Tibial artery (tissue), 4 donors: ENCODE results near the gene ABHD12.

Experiments used
- DNase-seq, 2 donors: peaks; one replicate each; pipeline ENCODE4 v3.0.0-alpha.2; 2019
- H3K27ac ChIP-seq, 2 donors: fragments of 200-600 bp; sonication (generic) in 1 of 2; 1 replicate in 1 of 2; 2 replicates in 1 of 2; pipeline ENCODE4 v1.5.1; 2018 to 2019; ENCODE audit warnings: mild to moderate bottlenecking in 1 of 2
- H3K27me3 ChIP-seq, 2 donors: fragments of 200-600 bp; sonication (generic) in 1 of 2; one replicate each; pipeline versions ENCODE4 v1.5.1 to v1.6.0; 2016 to 2019
- H3K36me3 ChIP-seq, 3 donors: fragments of 200-600 bp; sonication (generic) in 2 of 3; one replicate each; pipeline ENCODE4 v1.5.1; 2016 to 2019; ENCODE audit warnings: mild to moderate bottlenecking in 2 of 3
- H3K4me1 ChIP-seq, 4 donors: fragments of 200-600 bp; sonication (generic) in 2 of 4; 1 replicate in 3 of 4; 2 replicates in 1 of 4; pipeline ENCODE4 v1.5.1; 2016 to 2019
- H3K4me3 ChIP-seq, 2 donors: fragments of 200-600 bp; sonication (generic) in 1 of 2; 1 replicate in 1 of 2; 2 replicates in 1 of 2; pipeline ENCODE4 v1.5.1; 2018 to 2019; ENCODE audit warnings: mild to moderate bottlenecking in 2 of 2
- H3K9me3 ChIP-seq, 3 donors: fragments of 200-600 bp; sonication (generic) in 1 of 3; one replicate each; pipeline ENCODE4 v1.5.1; 2016 to 2019
- CTCF ChIP-seq, 2 experiments: fragments of 200-600 bp in 1 of 2; fragments of 450-650 bp in 1 of 2; IDR thresholded peaks; one replicate each; pipeline ENCODE4 v1.5.1; 2017 to 2019; ENCODE audit warnings: antibody characterized with exemption in 2 of 2, mild to moderate bottlenecking in 1 of 2, moderate library complexity in 1 of 2
- intact Hi-C: fragments of 100-400 bp; cut with DNase I; formaldehyde crosslinking; loops from one replicate; pipeline ENCODE4 v1.15.0; 2023; ENCODE audit warnings: low total_unique reads

The ABHD12 gene

GRCh38 chr20:25374842-25375241 is 15.8 kb downstream of the ABHD12 start:
- Histone ChIP-seq H3K27me3 (no peaks in the 10 kb centered on the region), H3K9me3 (no peaks in the 10 kb centered on the region), H3K4me1 (peaks cover 0 to 5% (median 0%) of the 10 kb centered on the region in 4 donors), H3K27ac (no peak overlapping the region), H3K4me3 (no peak overlapping the region), H3K36me3 (no peaks in the 10 kb centered on the region)
- DNase-seq = no peak
- no peak for TF ChIP-seq CTCF (IDR thresholded peaks at IDR 0.05)
- intact Hi-C loops = no loop called here

DNA sequence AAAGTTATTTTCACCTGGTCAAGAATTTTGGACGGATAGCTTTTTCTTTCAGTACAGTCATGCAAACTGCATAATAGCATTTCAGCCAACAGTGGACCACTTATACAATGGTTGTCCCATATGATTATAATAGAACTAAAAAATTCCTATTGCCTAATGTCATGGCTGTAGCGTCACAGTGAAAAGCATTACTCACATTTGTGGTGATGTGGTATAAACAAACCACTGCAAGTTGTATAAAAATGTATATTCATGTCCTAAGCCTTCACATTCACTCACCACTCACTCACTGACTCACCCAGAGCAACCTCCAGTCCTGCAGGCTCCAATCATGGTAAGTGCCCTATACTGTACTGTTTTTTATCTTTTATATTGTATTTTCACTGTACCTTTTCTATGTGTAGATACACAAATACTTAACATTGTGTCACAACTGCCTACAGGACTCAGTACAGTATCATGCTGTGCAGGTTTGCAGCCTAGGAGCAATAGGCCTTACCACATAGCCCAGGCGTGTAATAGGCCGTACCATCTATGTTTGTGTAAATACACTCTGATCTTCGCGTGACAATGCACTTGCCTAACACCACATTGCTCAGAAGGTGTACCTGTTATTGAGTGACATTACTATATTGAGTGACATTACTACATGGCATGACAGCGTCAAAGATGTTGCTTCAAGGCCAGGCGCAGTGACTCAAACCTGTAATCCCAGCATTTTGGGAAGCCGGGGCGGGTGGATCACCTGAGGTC is 17.9 kb downstream of the ABHD12 start:
- no peak for TF ChIP-seq CTCF (IDR thresholded peaks at IDR 0.05)
- intact Hi-C loops = no loop called here
- Histone ChIP-seq H3K4me1 (peaks cover 0 to 5% (median 0%) of the 10 kb centered on the region in 4 donors), H3K4me3 (no peak overlapping the region), H3K27me3 (no peaks in the 10 kb centered on the region), H3K9me3 (no peaks in the 10 kb centered on the region), H3K36me3 (no peaks in the 10 kb centered on the region), H3K27ac (no peak overlapping the region)
- no peak for DNase-seq

GRCh38 chr20:25369971-25370370 is 20.7 kb downstream of the ABHD12 start:
- intact Hi-C loops = no loop called here
- no peak for TF ChIP-seq CTCF (IDR thresholded peaks at IDR 0.05)
- Histone ChIP-seq H3K27ac (no peak overlapping the region), H3K27me3 (no peaks in the 10 kb centered on the region), H3K4me3 (no peak overlapping the region), H3K4me1 (no peaks in the 10 kb centered on the region), H3K9me3 (no peaks in the 10 kb centered on the region), H3K36me3 (no peaks in the 10 kb centered on the region)
- DNase-seq = no peak

DNA sequence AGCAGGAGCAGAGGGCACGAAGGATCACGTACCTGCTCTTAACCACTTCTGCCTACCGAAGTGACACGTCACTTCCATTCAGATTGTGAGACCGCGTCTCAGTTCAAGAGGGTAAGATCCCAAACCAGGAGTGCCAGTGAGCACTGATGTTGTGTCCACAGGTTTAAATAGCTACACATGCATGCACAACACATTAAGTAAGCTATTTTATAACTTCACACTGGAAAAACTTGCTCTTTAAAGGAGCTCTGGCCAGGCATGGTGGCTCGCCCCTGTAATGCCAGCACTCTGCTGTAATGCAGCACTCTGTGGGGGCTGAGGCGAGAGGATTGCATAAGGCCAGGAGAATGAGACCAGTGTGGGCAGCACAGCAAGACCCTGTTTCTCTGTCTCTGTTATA is 21.1 kb downstream of the ABHD12 start:
- Histone ChIP-seq H3K4me1 (no peaks in the 10 kb centered on the region), H3K27ac (no peak overlapping the region), H3K4me3 (no peak overlapping the region), H3K36me3 (no peaks in the 10 kb centered on the region), H3K27me3 (no peaks in the 10 kb centered on the region), H3K9me3 (no peaks in the 10 kb centered on the region)
- DNase-seq = no peak
- intact Hi-C loops = no loop called here
- TF ChIP-seq CTCF (IDR thresholded peaks at IDR 0.05) = no peak

DNA sequence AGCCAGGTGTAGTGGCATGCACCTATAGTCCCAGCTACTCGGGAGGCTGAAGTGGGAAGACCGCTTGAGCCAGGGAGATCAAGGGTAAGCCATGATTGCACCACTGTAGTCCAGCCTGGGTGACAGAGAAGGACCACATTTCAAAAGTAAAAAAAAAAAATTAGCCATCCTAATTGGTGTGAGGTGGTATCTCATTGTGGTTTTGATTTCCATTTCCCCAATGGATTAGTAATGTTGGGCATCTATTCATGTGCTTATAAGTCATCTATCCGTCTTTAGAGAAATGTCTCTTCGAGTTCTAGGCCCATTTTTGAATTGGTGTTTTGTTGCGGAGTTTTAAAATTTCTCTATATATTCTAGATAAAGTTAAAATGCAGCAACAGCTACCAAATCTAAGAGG is 21.7 kb downstream of the ABHD12 start:
- DNase-seq = no peak

More for the DNA sequence above, 21.7 kb downstream of the ABHD12 start:
- no peaks in the 10 kb centered on the region for H3K36me3 ChIP-seq
- no peak for TF ChIP-seq CTCF (IDR thresholded peaks at IDR 0.05)
- no peak overlapping the region for H3K27ac ChIP-seq
- no peaks in the 10 kb centered on the region for H3K27me3 ChIP-seq
- no peaks in the 10 kb centered on the region for H3K9me3 ChIP-seq
- no peak overlapping the region for H3K4me3 ChIP-seq
- intact Hi-C loops = no loop called here
- no peaks in the 10 kb centered on the region for H3K4me1 ChIP-seq
